Type B pancreatic cell (in vitro differentiated cells): ENCODE measurements around the gene EIF3D. TPM values are rescaled to one million over a fixed set of nuclear protein-coding genes. Genes with fewer than 3 reads are reported as not detected.
A peak's percentile ranks its signal among the peaks of the same experiment; 100 is the strongest.

Source experiments
- DNase-seq: peaks from one replicate; pipeline ENCODE4 v3.0.0; 2021; ENCODE audit warnings: mixed read lengths; ENCODE audit not compliant: unreplicated experiment; ENCODE audit errors: extremely low spot score
- H3K27ac Mint-ChIP-seq: 2 replicates; pipeline ENCODE4 v1.8.0; 2021; ENCODE audit warnings: mild to moderate bottlenecking, mixed read lengths
- H3K27me3 Mint-ChIP-seq: 2 replicates; pipeline ENCODE4 v1.8.0; 2021; ENCODE audit warnings: mixed read lengths
- H3K36me3 Mint-ChIP-seq: 2 replicates; pipeline ENCODE4 v1.8.0; 2021; ENCODE audit warnings: mixed read lengths
- H3K4me1 Mint-ChIP-seq: one replicate; pipeline ENCODE4 v1.8.0; 2021; ENCODE audit warnings: mixed read lengths; ENCODE audit not compliant: unreplicated experiment
- H3K4me3 Mint-ChIP-seq: 2 replicates; pipeline ENCODE4 v1.8.0; 2021; ENCODE audit warnings: mild to moderate bottlenecking, mixed read lengths
- H3K9me3 Mint-ChIP-seq: 2 replicates; pipeline ENCODE4 v1.8.0; 2021; ENCODE audit warnings: mixed read lengths
- total RNA-seq: library from RNA; stranded (reverse); gene quantifications from 2 replicates; pipeline ENCODE4 v1.2.1, GENCODE V29; 2021; ENCODE audit warnings: low replicate concordance
- TF ChIP-seq, protein P1 (sequence below): fragments of 200-600 bp; sonication (generic); conservative IDR thresholded peaks from 2 replicates; pipeline ENCODE4 v1.5.0; 2021; ENCODE audit warnings: antibody characterized with exemption, mild to moderate bottlenecking

EIF3D gene
- total RNA-seq, 1 donor from 2014 or later: 162 TPM

DNA sequence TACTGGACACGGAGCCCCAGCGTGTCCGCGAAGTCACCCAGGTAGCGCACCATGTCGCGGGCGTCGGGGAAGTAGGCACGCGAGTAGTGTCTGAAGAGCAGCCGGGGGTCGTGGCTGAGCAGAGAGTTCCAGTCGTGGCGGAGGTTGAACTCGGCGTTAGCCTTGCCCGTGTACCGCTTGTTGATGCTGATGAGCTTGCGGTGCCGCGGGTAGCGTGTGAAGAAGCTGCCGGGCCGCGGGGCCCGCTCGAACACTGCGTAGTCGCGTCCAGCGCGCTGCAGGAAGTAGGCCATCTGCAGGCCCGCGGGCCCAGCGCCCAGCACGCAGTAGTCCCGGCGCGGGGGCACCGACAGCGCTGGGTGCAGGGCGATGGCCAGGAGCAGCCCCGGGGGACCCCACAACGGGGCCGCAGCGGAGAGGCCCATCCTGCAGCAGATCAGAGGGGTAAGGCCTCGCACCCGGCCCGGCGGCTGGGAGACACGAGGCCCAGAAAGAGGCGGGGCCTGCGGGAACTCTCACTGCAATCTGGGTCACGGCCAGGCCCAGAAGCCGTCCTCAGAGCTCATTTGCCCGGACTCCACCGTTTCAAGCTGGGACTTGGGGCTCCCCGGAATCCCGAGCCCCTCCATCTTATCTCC, 22.8 kb downstream of the EIF3D start:
- DNase-seq: no peak
- Mint-ChIP-seq H3K36me3 (peaks cover 17% of the 10 kb centered on the region), H3K4me1 (peaks cover 14% of the 10 kb centered on the region), H3K27ac (no peak overlapping the region), H3K4me3 (peak overlapping the region; percentile 77), H3K9me3 (no peaks in the 10 kb centered on the region), H3K27me3 (no peaks in the 10 kb centered on the region)
- TF ChIP-seq, protein P1, sequence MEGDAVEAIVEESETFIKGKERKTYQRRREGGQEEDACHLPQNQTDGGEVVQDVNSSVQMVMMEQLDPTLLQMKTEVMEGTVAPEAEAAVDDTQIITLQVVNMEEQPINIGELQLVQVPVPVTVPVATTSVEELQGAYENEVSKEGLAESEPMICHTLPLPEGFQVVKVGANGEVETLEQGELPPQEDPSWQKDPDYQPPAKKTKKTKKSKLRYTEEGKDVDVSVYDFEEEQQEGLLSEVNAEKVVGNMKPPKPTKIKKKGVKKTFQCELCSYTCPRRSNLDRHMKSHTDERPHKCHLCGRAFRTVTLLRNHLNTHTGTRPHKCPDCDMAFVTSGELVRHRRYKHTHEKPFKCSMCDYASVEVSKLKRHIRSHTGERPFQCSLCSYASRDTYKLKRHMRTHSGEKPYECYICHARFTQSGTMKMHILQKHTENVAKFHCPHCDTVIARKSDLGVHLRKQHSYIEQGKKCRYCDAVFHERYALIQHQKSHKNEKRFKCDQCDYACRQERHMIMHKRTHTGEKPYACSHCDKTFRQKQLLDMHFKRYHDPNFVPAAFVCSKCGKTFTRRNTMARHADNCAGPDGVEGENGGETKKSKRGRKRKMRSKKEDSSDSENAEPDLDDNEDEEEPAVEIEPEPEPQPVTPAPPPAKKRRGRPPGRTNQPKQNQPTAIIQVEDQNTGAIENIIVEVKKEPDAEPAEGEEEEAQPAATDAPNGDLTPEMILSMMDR: no peak

DNA sequence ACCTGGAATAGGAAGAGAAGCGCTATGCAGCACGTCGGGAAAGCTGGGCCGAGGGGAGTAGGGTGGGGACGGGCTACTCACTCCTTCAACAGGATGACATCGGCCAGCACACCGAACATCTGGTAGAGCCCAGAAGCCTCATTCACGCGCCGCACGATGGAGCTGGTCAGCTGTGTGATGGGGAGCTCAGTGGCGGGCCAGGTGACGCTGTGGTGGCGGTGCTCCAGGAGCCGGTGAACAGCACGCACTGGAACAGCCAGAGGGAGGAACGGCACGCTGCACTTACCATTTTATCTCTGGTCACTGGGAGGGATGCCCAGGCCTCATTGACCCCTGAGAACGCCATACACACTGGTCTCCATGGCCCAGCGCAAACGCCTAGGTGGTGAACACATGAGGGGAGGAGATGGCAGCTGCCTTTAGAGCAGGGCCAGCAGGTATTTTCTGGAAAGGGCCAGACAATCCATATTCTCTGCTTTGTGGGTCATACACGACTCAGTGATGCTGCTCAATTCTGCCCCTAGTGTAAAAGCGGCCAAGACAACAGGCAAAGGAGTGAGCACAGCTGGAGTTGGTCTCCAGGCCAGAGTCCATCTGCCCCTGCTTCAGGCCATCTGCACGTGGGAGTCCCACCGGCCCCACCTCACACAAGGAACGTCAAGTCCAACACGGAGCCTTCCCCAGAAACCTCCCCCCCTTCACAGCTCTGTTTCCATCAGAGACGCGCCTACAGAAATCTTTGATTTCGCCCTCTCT, 30.9 kb downstream of the EIF3D start:
- no peaks in the 10 kb centered on the region for H3K27me3 Mint-ChIP-seq
- TF ChIP-seq, protein P1: no peak
- H3K4me1 Mint-ChIP-seq: no peaks in the 10 kb centered on the region
- DNase-seq: no peak
- no peak overlapping the region for H3K27ac Mint-ChIP-seq
- H3K9me3 Mint-ChIP-seq: no peaks in the 10 kb centered on the region
- no peaks in the 10 kb centered on the region for H3K36me3 Mint-ChIP-seq
- no peak overlapping the region for H3K4me3 Mint-ChIP-seq

DNA sequence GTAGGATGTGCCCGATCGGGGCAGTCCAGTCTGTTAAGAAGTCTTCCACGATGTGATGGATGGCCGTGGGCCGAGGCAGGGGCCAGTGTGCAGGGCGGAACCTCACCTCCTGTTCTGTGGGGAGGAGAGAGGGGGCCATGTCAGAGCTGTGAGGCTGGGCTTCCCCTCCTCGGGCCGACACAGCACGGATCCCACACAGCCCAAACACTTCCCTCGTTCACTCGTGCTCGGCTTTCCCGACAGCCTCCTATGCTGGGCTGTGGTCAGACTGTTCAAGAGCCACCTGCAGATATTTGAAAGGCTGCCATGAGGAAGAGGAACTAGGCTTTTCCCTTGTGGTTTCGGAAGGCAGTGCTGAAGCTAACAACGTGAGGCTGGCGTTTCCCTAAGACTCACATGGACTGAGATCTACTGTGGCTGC, 35.3 kb downstream of the EIF3D start:
- Mint-ChIP-seq H3K27ac (no peak overlapping the region), H3K4me1 (no peaks in the 10 kb centered on the region), H3K9me3 (no peaks in the 10 kb centered on the region), H3K27me3 (no peaks in the 10 kb centered on the region), H3K36me3 (peaks cover 3% of the 10 kb centered on the region), H3K4me3 (no peak overlapping the region)
- no peak for DNase-seq
- TF ChIP-seq, protein P1: no peak

DNA sequence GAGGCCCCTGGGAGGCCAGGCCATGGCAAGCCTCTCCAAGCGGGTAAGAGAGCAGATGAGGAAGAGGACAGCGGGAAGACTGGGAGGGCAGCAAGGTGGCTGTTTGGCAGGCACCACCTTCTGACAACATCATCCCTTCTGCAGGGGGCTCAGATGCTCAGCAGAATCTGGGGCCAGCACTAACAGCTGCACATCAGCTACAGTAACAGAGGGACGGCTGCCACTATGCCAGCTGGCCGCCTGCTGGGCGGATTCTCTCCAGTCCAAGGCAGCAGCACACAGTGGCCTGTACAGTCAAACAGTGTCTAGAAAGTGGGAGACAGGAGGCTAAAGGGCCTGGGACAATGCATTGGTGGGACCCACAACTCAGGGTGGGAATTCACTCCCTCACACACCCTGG, 36.9 kb downstream of the EIF3D start:
- Mint-ChIP-seq H3K4me3 (no peak overlapping the region), H3K9me3 (no peaks in the 10 kb centered on the region), H3K27me3 (no peaks in the 10 kb centered on the region), H3K27ac (no peak overlapping the region), H3K36me3 (peaks cover 9% of the 10 kb centered on the region), H3K4me1 (no peaks in the 10 kb centered on the region)
- DNase-seq: no peak
- TF ChIP-seq, protein P1: no peak

DNA sequence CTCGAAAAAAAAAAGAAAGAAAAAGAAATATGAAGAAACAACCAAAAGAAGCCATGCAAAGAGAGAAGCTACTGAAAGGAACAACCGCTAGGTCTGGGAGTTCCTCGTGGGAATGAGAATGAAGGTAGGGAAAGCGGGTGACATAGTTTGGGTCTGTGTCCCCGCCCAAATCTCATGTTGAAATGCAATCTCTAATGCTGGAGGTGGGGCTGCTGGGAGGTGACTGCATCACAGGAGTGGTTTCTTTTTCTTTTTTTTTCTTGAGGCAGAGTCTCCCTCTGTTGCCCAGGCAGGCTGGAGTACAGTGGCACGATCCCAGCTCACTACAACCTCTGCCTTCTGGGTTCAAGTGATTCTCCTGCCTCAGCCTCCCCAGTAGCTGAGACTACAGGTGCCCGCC, 37.8 kb downstream of the EIF3D start:
- Mint-ChIP-seq H3K27me3 (no peaks in the 10 kb centered on the region), H3K4me1 (no peaks in the 10 kb centered on the region), H3K36me3 (peaks cover 19% of the 10 kb centered on the region), H3K9me3 (no peaks in the 10 kb centered on the region), H3K27ac (peak overlapping the region; percentile 65), H3K4me3 (no peak overlapping the region)
- DNase-seq: no peak
- TF ChIP-seq, protein P1: no peak
